Stomach (tissue), 19 donors: ENCODE results near the gene OR14K1. TPM values are rescaled to one million over a fixed set of nuclear protein-coding genes. Genes with fewer than 3 reads are reported as not detected.
"Not testable (repeated sequence)": the region's sequence is repeated elsewhere in the genome, so short reads cannot be mapped to it uniquely, and the experiment has no call there.

ENCODE experiments used
- DNase-seq, 2 donors: peaks; one replicate each; pipeline versions ENCODE4 v3.0.0 to v3.0.0-alpha.2; 2013 to 2019
- H3K27ac ChIP-seq, 5 donors: fragments of 200-600 bp in 4 of 5; sonication (generic) in 4 of 5; one replicate each; pipeline ENCODE4 v1.5.1; 2013 to 2019; ENCODE audit warnings: mild to moderate bottlenecking in 1 of 5, moderate library complexity in 1 of 5
- H3K27me3 ChIP-seq, 3 donors: fragments of 200-600 bp; sonication (generic); one replicate each; pipeline ENCODE4 v1.5.1; 2017 to 2019; ENCODE audit warnings: mixed run types in 1 of 3
- H3K36me3 ChIP-seq, 4 donors: fragments of 200-600 bp; sonication (generic); 1 replicate in 3 of 4; 2 replicates in 1 of 4; pipeline ENCODE4 v1.5.1; 2016 to 2019
- H3K4me1 ChIP-seq, 4 donors: fragments of 200-600 bp; sonication (generic); one replicate each; pipeline ENCODE4 v1.5.1; 2016 to 2019
- H3K4me3 ChIP-seq, 4 donors: fragments of 200-600 bp; sonication (generic) in 3 of 4; one replicate each; pipeline ENCODE4 v1.5.1; 2016 to 2019; ENCODE audit warnings: mild to moderate bottlenecking in 1 of 4
- H3K9me3 ChIP-seq, 4 donors: fragments of 200-600 bp; sonication (generic); one replicate each; pipeline ENCODE4 v1.5.1; 2016 to 2019
- CTCF ChIP-seq, 7 experiments: fragments of 450-650 bp in 4 of 7; fragments of 200-600 bp in 3 of 7; sonication (generic) in 3 of 7; IDR thresholded peaks; one replicate each; pipeline ENCODE4 v1.5.1; 2016 to 2019; ENCODE audit warnings: antibody characterized with exemption in 7 of 7, control low read depth in 2 of 7, mild to moderate bottlenecking in 1 of 7
- EP300 ChIP-seq: sonication (generic); formaldehyde crosslinking; IDR thresholded peaks from one replicate; pipeline ENCODE4 v1.6.1; 2017; ENCODE audit warnings: antibody characterized with exemption
- POLR2A ChIP-seq, 4 donors: fragments of 450-650 bp; IDR thresholded peaks; one replicate each; pipeline ENCODE4 v1.6.1; 2016; ENCODE audit warnings: antibody characterized with exemption in 4 of 4, control low read depth in 2 of 4, mild to moderate bottlenecking in 1 of 4, moderate library complexity in 1 of 4
- POLR2AphosphoS5 ChIP-seq, 3 donors: sonication (generic); formaldehyde crosslinking; IDR thresholded peaks; one replicate each; pipeline ENCODE4 v1.6.1; 2016; ENCODE audit warnings: antibody characterized with exemption in 3 of 3
- WGBS, 5 donors: extraction: QIAGEN DNeasy Blood & Tissue Kit in 3 of 5; methylation state at CpG; one replicate each; pipeline versions ENCODE4 v1.1.5 to v1.1.7; 2013 to 2018; 5-methylcytosine and 5-hydroxymethylcytosine counted together
- intact Hi-C: fragments of 100-400 bp; cut with DNase I; formaldehyde crosslinking; loops from one replicate; pipeline ENCODE4 v1.15.1; 2023; ENCODE audit warnings: low total_unique reads
- long read RNA-seq, 10 donors: transcript quantifications; one replicate each; lab custom pipeline, GENCODE V29; 2026
- polyA plus RNA-seq, 3 donors: library from polyadenylated mRNA; stranded (reverse); fragments of 200-250 nt; gene quantifications; one replicate each; pipeline ENCODE4 v1.2.3, GENCODE V29; 2013
- total RNA-seq, 5 donors: library from RNA; depleted of rRNA; stranded (reverse); fragments of >200 nt; gene quantifications; one replicate each; pipeline versions ENCODE4 v1.1.0 to v1.2.3, GENCODE V29; 2014 to 2016
- donor health status: healthy with polysubstance abuse.
- donor health status: Bipolar disorder and iron deficiency.
- donor health status: healthy.

Gene OR14K1, protein sequence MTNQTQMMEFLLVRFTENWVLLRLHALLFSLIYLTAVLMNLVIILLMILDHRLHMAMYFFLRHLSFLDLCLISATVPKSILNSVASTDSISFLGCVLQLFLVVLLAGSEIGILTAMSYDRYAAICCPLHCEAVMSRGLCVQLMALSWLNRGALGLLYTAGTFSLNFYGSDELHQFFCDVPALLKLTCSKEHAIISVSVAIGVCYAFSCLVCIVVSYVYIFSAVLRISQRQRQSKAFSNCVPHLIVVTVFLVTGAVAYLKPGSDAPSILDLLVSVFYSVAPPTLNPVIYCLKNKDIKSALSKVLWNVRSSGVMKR
- total RNA-seq (not detected), polyA plus RNA-seq (not detected)
- long read RNA-seq, donor 1: 0 reads
- long read RNA-seq, donor 2: 0 reads
- long read RNA-seq, donor 3: 0 reads
- long read RNA-seq, donor 4: 0 reads
- long read RNA-seq, donor 5: 0 reads
- long read RNA-seq, donor 6: 0 reads
- long read RNA-seq, donor 7: 0 reads
- long read RNA-seq, donor 8: 0 reads
- long read RNA-seq, donor 9: 0 reads
- long read RNA-seq, donor 10: 0 reads

GRCh38 chr1:247738315-247738714, at the start of gene OR14K1:
OR14K1 (plus strand) TSS chr1:247738615; CDS start chr1:247738615, 0 bp downstream.
- peaks cover 0 to 5% (median 2%) of the 10 kb centered on the region in 4 donors for H3K9me3 ChIP-seq
- DNase-seq: no peak
- TF ChIP-seq POLR2A (IDR thresholded peaks at IDR 0.05): no peak
- TF ChIP-seq CTCF (IDR thresholded peaks at IDR 0.05): no peak
- TF ChIP-seq POLR2AphosphoS5 (IDR thresholded peaks at IDR 0.05): no peak
- TF ChIP-seq EP300: no peak
- H3K36me3 ChIP-seq: no peaks in the 10 kb centered on the region
- no peak within 1 kb of the TSS for H3K27ac ChIP-seq
- WGBS, 5 donors: 91 to 100% (median 96%) methylated on average over 1 of the region's 1 CpG
- H3K4me3 ChIP-seq: no peak within 1 kb of the TSS
- intact Hi-C loops: no loop called here
- H3K27me3 ChIP-seq: no peaks in the 10 kb centered on the region
- H3K4me1 ChIP-seq: no peaks in the 10 kb centered on the region

GRCh38 chr1:247701338-247701737, 37.1 kb upstream of the OR14K1 start:
- H3K27ac ChIP-seq: no peak overlapping the region
- intact Hi-C loops: no loop called here
- peaks cover 0 to 16% (median 0%) of the 10 kb centered on the region in 4 donors for H3K9me3 ChIP-seq
- no peaks in the 10 kb centered on the region for H3K36me3 ChIP-seq
- no peaks in the 10 kb centered on the region for H3K4me1 ChIP-seq
- no peak overlapping the region for H3K4me3 ChIP-seq
- DNase-seq: no peak
- 52 to 78% (median 72%) methylated on average over 1 of the region's 1 CpG for WGBS, 5 donors
- TF ChIP-seq CTCF (IDR thresholded peaks at IDR 0.05) (no peak), POLR2AphosphoS5 (IDR thresholded peaks at IDR 0.05) (no peak), POLR2A (IDR thresholded peaks at IDR 0.05) (no peak), EP300 (no peak)
- no peaks in the 10 kb centered on the region for H3K27me3 ChIP-seq

DNA sequence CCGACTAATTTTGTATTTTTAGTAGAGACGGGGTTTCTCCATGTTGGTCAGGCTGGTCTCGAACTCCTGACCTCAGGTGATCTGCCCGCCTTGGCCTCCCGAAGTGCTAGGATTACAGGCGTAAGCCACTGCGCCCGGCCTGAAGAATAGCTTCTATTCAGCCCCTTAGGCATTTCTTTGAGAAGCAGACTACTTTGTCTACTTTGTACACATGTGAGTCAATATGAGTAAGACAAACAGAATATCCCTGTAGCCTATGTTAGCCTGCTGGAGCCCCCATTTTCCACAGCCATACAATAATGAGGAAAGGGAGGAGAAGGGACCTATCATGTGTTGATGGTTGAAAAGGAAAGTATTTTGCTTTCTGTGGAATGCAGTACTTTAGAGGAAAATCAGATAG, 27.7 kb upstream of the OR14K1 start:
- WGBS, 5 donors: 85 to 92% (median 87%) methylated on average over 8 of the region's 8 CpGs; no CpG with 5 or more reads in 1 of the 5 donors
- H3K4me1 ChIP-seq, H3K27me3 ChIP-seq, H3K36me3 ChIP-seq, H3K4me3 ChIP-seq, intact Hi-C loops, H3K27ac ChIP-seq, DNase-seq: not testable (repeated sequence)
- H3K9me3 ChIP-seq: peaks cover 0 to 10% (median 0%) of the 10 kb centered on the region in 4 donors

- no peak overlapping the region for H3K27ac ChIP-seq
- 83 to 96% (median 93%) methylated on average over 7 of the region's 7 CpGs for WGBS, 5 donors
- intact Hi-C loops: no loop called here
- no peak for DNase-seq
- H3K4me1 ChIP-seq: no peaks in the 10 kb centered on the region
- TF ChIP-seq POLR2A (IDR thresholded peaks at IDR 0.05) (no peak), POLR2AphosphoS5 (IDR thresholded peaks at IDR 0.05) (no peak), CTCF (IDR thresholded peaks at IDR 0.05) (no peak), EP300 (no peak)
- H3K9me3 ChIP-seq: no peaks in the 10 kb centered on the region
- no peaks in the 10 kb centered on the region for H3K27me3 ChIP-seq
- no peaks in the 10 kb centered on the region for H3K36me3 ChIP-seq
- H3K4me3 ChIP-seq: no peak overlapping the region
These were observed 24.7 kb upstream of the OR14K1 start for GRCh38 chr1:247713753-247714152.

- TF ChIP-seq POLR2AphosphoS5 (IDR thresholded peaks at IDR 0.05) (no peak), CTCF (IDR thresholded peaks at IDR 0.05) (no peak), POLR2A (IDR thresholded peaks at IDR 0.05) (no peak), EP300 (no peak)
- H3K27ac ChIP-seq: no peak within 1 kb of the TSS
- H3K4me3 ChIP-seq: no peak within 1 kb of the TSS
- H3K27me3 ChIP-seq: no peaks in the 10 kb centered on the region
- DNase-seq: no peak
- no peaks in the 10 kb centered on the region for H3K4me1 ChIP-seq
- H3K9me3 ChIP-seq: peaks cover 0 to 10% (median 7%) of the 10 kb centered on the region in 4 donors
- whole genome bisulfite sequencing, 5 donors: 82 to 91% (median 86%) methylated on average over 3 of the region's 3 CpGs
- H3K36me3 ChIP-seq: no peaks in the 10 kb centered on the region
- intact Hi-C loops: no loop called here
These were observed 21.9 kb upstream of the OR14K1 start, which contains the start of gene OR6F1 for GRCh38 chr1:247716546-247716945. OR6F1 (minus strand) TSS chr1:247716646; CDS start chr1:247712755, 3,891 bp downstream.
